Lung (tissue), 12 donors: Measurements from ENCODE around the gene CACNA1S. TPM values are rescaled to one million over a fixed set of nuclear protein-coding genes. Genes with fewer than 3 reads are reported as not detected.

ENCODE experiments used
- ATAC-seq: fragments of 200-7000 bp; cut with Tn5 transposase; one replicate; pipeline ENCODE4 v1.9.1; 2020; ENCODE audit warnings: moderate number of reproducible peaks; ENCODE audit not compliant: insufficient read depth, low FRiP score
- DNase-seq, 3 donors: peaks; one replicate each; pipeline ENCODE4 v3.0.0-alpha.2; 2013 to 2017
- H3K27ac ChIP-seq, 2 donors: one replicate each; pipeline ENCODE4 v1.5.1; 2013; ENCODE audit warnings: mild to moderate bottlenecking in 2 of 2, moderate library complexity in 2 of 2, control low read depth in 1 of 2, inconsistent platforms in 1 of 2, low read depth in 1 of 2, low read length in 1 of 2
- H3K27me3 ChIP-seq, 3 donors: one replicate each; pipeline ENCODE4 v1.5.1; 2013; ENCODE audit warnings: low read length in 2 of 3; ENCODE audit not compliant: control insufficient read depth in 3 of 3, insufficient read depth in 3 of 3
- H3K36me3 ChIP-seq, 4 donors: one replicate each; pipeline ENCODE4 v1.5.1; 2013; ENCODE audit warnings: low read length in 4 of 4, mild to moderate bottlenecking in 1 of 4, moderate library complexity in 1 of 4; ENCODE audit not compliant: control insufficient read depth in 4 of 4, insufficient read depth in 4 of 4
- H3K4me1 ChIP-seq, 5 donors: one replicate each; pipeline ENCODE4 v1.5.1; 2013; ENCODE audit warnings: low read length in 5 of 5, mild to moderate bottlenecking in 2 of 5, moderate library complexity in 1 of 5; ENCODE audit not compliant: control insufficient read depth in 5 of 5, insufficient read depth in 5 of 5
- H3K4me3 ChIP-seq: one replicate; pipeline ENCODE4 v1.5.1; 2013; ENCODE audit warnings: mild to moderate bottlenecking, control low read depth, moderate library complexity
- H3K9ac ChIP-seq, 2 donors: one replicate each; pipeline ENCODE4 v1.5.1; 2013; ENCODE audit warnings: low read length in 2 of 2, control low read depth in 1 of 2; ENCODE audit not compliant: insufficient read depth in 1 of 2
- H3K9me3 ChIP-seq, 4 donors: one replicate each; pipeline ENCODE4 v1.5.1; 2013; ENCODE audit warnings: low read length in 3 of 4, mild to moderate bottlenecking in 1 of 4, moderate library complexity in 1 of 4; ENCODE audit not compliant: control insufficient read depth in 4 of 4, insufficient read depth in 3 of 4
- WGBS, 2 donors: extraction: QIAGEN DNeasy Blood & Tissue Kit; methylation state at CpG; one replicate each; pipeline ENCODE4 v1.1.7; 2013; 5-methylcytosine and 5-hydroxymethylcytosine counted together
- polyA plus RNA-seq, 2 donors: library from polyadenylated mRNA; stranded (reverse); fragments of 200-250 nt; gene quantifications; one replicate each; pipeline ENCODE4 v1.2.1, GENCODE V29; 2013
- total RNA-seq, 2 donors: library from RNA; depleted of rRNA in 1 of 2; stranded (reverse); fragments of >200 nt in 1 of 2; gene quantifications; one replicate each; pipeline ENCODE4 v1.2.1, GENCODE V29; 2014 to 2021
- TF ChIP-seq, protein P1 (sequence below): IDR thresholded peaks from 2 replicates; pipeline ENCODE4 v1.5.1; 2012; ENCODE audit warnings: mild to moderate bottlenecking; ENCODE audit errors: control extremely low read depth, extremely low read depth
- donor health status: control.
- donor health status: control.
- donor health status: Bipolar disorder and iron deficiency.
- donor health status: healthy.
- donor health status: DM: yes; HTN: yes; CAD: no.

The CACNA1S gene
- total and polyA plus RNA-seq, 4 donors = 0.01 to 0.20 (median 0.02) TPM; not detected in 1

DNA sequence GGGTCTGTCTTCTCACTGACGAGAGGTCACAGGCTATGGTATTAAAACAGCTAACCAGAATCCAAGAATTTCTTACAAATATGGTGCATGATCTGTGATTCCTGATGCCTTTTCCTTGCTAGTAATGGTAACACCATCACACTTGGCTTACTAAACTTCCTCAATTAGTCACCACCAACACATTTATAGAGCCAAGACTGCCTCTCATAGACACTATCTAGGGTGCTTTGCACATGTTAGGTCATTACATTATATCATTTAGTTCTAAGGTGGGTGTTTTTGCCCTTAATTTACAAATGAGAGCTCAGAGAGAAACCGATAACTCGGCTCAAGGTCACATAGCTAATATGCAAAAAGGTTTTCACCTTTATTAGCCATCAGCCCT is 97.4 kb downstream of the CACNA1S start:
- no peak overlapping the region for H3K4me3 ChIP-seq
- ATAC-seq (no peak), DNase-seq (no peak)
- H3K9me3 ChIP-seq = no peaks in the 10 kb centered on the region
- H3K4me1 ChIP-seq = peaks cover 0 to 63% (median 39%) of the 10 kb centered on the region in 5 donors
- peaks cover 0 to 5% (median 0%) of the 10 kb centered on the region in 4 donors for H3K36me3 ChIP-seq
- TF ChIP-seq, protein P1, sequence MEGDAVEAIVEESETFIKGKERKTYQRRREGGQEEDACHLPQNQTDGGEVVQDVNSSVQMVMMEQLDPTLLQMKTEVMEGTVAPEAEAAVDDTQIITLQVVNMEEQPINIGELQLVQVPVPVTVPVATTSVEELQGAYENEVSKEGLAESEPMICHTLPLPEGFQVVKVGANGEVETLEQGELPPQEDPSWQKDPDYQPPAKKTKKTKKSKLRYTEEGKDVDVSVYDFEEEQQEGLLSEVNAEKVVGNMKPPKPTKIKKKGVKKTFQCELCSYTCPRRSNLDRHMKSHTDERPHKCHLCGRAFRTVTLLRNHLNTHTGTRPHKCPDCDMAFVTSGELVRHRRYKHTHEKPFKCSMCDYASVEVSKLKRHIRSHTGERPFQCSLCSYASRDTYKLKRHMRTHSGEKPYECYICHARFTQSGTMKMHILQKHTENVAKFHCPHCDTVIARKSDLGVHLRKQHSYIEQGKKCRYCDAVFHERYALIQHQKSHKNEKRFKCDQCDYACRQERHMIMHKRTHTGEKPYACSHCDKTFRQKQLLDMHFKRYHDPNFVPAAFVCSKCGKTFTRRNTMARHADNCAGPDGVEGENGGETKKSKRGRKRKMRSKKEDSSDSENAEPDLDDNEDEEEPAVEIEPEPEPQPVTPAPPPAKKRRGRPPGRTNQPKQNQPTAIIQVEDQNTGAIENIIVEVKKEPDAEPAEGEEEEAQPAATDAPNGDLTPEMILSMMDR = no peak
- H3K27me3 ChIP-seq = no peaks in the 10 kb centered on the region
- H3K9ac ChIP-seq = no peak overlapping the region
- no peak overlapping the region for H3K27ac ChIP-seq
- 89 to 90% methylated on average over 3 of the region's 3 CpGs for WGBS, 2 donors

DNA sequence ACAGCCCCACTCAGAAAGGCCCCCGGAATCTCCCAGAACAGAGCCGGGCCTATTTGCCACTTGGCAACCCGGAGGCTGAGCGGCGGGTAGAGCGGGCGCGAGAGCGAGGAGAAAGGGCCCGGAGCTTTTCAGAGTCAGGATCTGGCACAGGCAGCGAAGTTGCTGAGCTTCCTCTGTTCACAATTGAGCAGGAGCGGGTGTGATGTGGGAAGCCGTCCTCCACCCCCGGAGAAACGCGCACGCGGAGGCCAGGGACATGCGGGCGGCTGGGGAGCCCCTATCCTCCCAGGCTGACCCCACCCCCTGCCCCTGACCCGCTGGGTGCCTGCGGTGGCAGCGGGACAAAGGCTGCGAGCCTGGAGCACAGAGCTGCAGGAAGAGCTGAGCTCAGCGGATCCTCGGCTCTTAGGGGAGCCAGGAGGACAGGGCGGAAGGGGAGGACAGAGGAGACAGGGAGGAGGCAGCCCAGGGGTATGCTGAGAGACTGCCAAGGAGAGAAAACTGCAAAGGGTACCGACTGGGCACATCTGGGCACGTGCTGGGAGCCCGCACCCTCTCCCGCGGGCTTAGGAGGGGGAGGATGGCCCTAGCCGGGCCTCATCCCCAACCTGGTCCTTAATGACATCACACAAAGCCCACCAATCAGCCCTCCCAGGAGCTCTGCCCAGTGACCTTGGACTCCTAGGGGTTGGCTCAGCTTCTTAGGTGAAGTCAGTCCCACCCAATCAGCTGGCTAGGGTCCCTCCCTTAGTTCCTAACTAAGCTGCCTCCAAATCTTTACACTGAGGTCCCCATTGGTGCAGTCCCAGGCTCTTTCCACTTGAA is 98.0 kb downstream of the CACNA1S start:
- H3K9ac ChIP-seq = no peak overlapping the region
- H3K36me3 ChIP-seq = peaks cover 0 to 5% (median under 1%) of the 10 kb centered on the region in 4 donors
- H3K27ac ChIP-seq = no peak overlapping the region
- peaks cover 0 to 62% (median 39%) of the 10 kb centered on the region in 5 donors for H3K4me1 ChIP-seq
- no peaks in the 10 kb centered on the region for H3K9me3 ChIP-seq
- 47 to 57% methylated on average over 33 of the region's 33 CpGs for WGBS, 2 donors
- no peaks in the 10 kb centered on the region for H3K27me3 ChIP-seq
- TF ChIP-seq, protein P1 = no peak
- H3K4me3 ChIP-seq = no peak overlapping the region
- no peak for ATAC-seq
- DNase-seq = peak in 2 of 3 donors; percentile 49 to 56

DNA sequence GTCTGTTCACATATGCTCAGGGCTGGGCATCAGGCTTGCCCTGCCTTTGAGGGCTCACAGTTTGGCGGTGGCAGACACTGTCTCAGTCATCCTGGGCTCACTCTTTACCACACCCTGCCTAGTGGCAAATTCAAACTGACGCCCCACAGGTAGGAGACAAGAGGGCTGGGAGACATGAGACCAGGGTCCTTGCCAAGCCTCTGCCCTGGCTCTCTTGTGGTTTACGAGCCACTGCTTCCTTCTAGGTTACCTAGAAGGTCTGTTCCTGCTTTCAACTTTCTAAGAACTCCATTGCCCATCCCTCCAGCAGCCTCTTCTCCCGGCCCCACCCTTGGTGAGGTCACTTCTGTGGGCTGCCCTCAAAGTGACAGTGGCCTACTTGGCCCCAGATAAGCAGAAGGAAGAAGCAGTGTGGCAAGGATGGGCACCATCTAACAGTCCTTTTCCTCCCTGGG is 99.2 kb downstream of the CACNA1S start:
- Histone ChIP-seq H3K9me3 (no peaks in the 10 kb centered on the region), H3K36me3 (peaks cover 0 to 10% (median 3%) of the 10 kb centered on the region in 4 donors), H3K9ac (no peak overlapping the region), H3K27ac (no peak overlapping the region), H3K4me1 (peaks cover 0 to 60% (median 36%) of the 10 kb centered on the region in 5 donors), H3K4me3 (no peak overlapping the region), H3K27me3 (no peaks in the 10 kb centered on the region)
- TF ChIP-seq, protein P1 = no peak
- WGBS, 2 donors = 37 to 55% methylated on average over 4 of the region's 4 CpGs
- ATAC-seq = peak; percentile 34
- no peak for DNase-seq
